ENCODE measurements around the gene MRAP2. TPM values are rescaled to one million over a fixed set of nuclear protein-coding genes. Genes with fewer than 3 reads are reported as not detected.
"Not testable (repeated sequence)": the region's sequence is repeated elsewhere in the genome, so short reads cannot be mapped to it uniquely, and the experiment has no call there.

Gene MRAP2
- total RNA-seq, 1 donor from 2014 or later = 0.74 TPM

GRCh38 chr6:84107495-84107894 is 73.9 kb downstream of the MRAP2 start:
- H3K27me3 ChIP-seq (ENCODE audit: low read depth) = no peaks in the 10 kb centered on the region
- H3K36me3 ChIP-seq = no peaks in the 10 kb centered on the region
- DNase-seq (no peak), ATAC-seq (no peak)
- H3K27ac ChIP-seq = no peak overlapping the region
- TF ChIP-seq CTCF (IDR thresholded peaks at IDR 0.05) = no peak
- intact Hi-C loops (cut with DNase I) = no loop called here
- no peaks in the 10 kb centered on the region for H3K4me1 ChIP-seq
- no peak overlapping the region for H3K4me3 ChIP-seq
- H3K9me3 ChIP-seq = no peaks in the 10 kb centered on the region

- H3K9me3 ChIP-seq; ATAC-seq; H3K27me3 ChIP-seq (ENCODE audit: low read depth); H3K4me3 ChIP-seq; H3K36me3 ChIP-seq; intact Hi-C loops (cut with DNase I); DNase-seq; H3K27ac ChIP-seq; H3K4me1 ChIP-seq: not testable (repeated sequence)
These were observed 77.8 kb downstream of the MRAP2 start for GRCh38 chr6:84111351-84111750.

- H3K36me3 ChIP-seq; H3K27ac ChIP-seq; H3K4me1 ChIP-seq; intact Hi-C loops (cut with DNase I); DNase-seq; H3K9me3 ChIP-seq; H3K4me3 ChIP-seq; H3K27me3 ChIP-seq (ENCODE audit: low read depth); ATAC-seq: not testable (repeated sequence)
These were observed 81.5 kb downstream of the MRAP2 start for GRCh38 chr6:84114933-84115594.

- TF ChIP-seq CTCF (IDR thresholded peaks at IDR 0.05) = no peak
- H3K9me3 ChIP-seq = no peaks in the 10 kb centered on the region
- no peaks in the 10 kb centered on the region for H3K36me3 ChIP-seq
- H3K4me3 ChIP-seq = no peak overlapping the region
- H3K4me1 ChIP-seq = no peaks in the 10 kb centered on the region
- ATAC-seq = peak in 1 of 2 donors; percentile 37
- H3K27ac ChIP-seq = no peak overlapping the region
- no peaks in the 10 kb centered on the region for H3K27me3 ChIP-seq (ENCODE audit: low read depth)
- no peak for DNase-seq
- intact Hi-C loops (cut with DNase I) = no loop called here
These were observed 84.6 kb downstream of the MRAP2 start for GRCh38 chr6:84118191-84118590.

- no peak for ATAC-seq
- no peak for TF ChIP-seq CTCF (IDR thresholded peaks at IDR 0.05)
- peaks cover 3% of the 10 kb centered on the region for H3K36me3 ChIP-seq
- DNase-seq = no peak
- H3K9me3 ChIP-seq = no peaks in the 10 kb centered on the region
- intact Hi-C loops (cut with DNase I) = no loop called here
- no peak overlapping the region for H3K4me3 ChIP-seq
- H3K27me3 ChIP-seq (ENCODE audit: low read depth) = no peaks in the 10 kb centered on the region
- no peaks in the 10 kb centered on the region for H3K4me1 ChIP-seq
- no peak overlapping the region for H3K27ac ChIP-seq
These were observed 85.7 kb downstream of the MRAP2 start for GRCh38 chr6:84119277-84119676.

- no peak overlapping the region for H3K4me3 ChIP-seq
- intact Hi-C loops (cut with DNase I) = no loop called here
- no peak overlapping the region for H3K27ac ChIP-seq
- no peak for TF ChIP-seq CTCF (IDR thresholded peaks at IDR 0.05)
- no peaks in the 10 kb centered on the region for H3K27me3 ChIP-seq (ENCODE audit: low read depth)
- no peak for DNase-seq
- ATAC-seq = no peak
- H3K36me3 ChIP-seq = peaks cover 29% of the 10 kb centered on the region
- H3K9me3 ChIP-seq = no peaks in the 10 kb centered on the region
- H3K4me1 ChIP-seq = no peaks in the 10 kb centered on the region
These were observed 89.6 kb downstream of the MRAP2 start for GRCh38 chr6:84123186-84123585.

GRCh38 chr6:84129588-84129987 is 96.0 kb downstream of the MRAP2 start:
- H3K27me3 ChIP-seq (ENCODE audit: low read depth); H3K9me3 ChIP-seq; H3K4me3 ChIP-seq; DNase-seq; ATAC-seq; H3K27ac ChIP-seq; intact Hi-C loops (cut with DNase I); H3K4me1 ChIP-seq: not testable (repeated sequence)
- H3K36me3 ChIP-seq = peaks cover 23% of the 10 kb centered on the region

- H3K27ac ChIP-seq; H3K27me3 ChIP-seq (ENCODE audit: low read depth); DNase-seq; H3K4me3 ChIP-seq; intact Hi-C loops (cut with DNase I); H3K4me1 ChIP-seq; H3K9me3 ChIP-seq; ATAC-seq; H3K36me3 ChIP-seq: not testable (repeated sequence)
These were observed 99.8 kb downstream of the MRAP2 start for GRCh38 chr6:84133385-84133784.
